HG03280 (cell line): ENCODE results near the gene QSOX2.

Experiments
- ATAC-seq: cut with Tn5 transposase; IDR thresholded peaks from one replicate; pipeline ENCODE4 v1.9.1; 2021; ENCODE audit warnings: mild to moderate bottlenecking, moderate library complexity; ENCODE audit not compliant: unreplicated experiment

The QSOX2 gene

GRCh38 chr9:136283291-136284235 lies 38.0 kb upstream of the QSOX2 start:
- ATAC-seq = peak; percentile 75

GRCh38 chr9:136282272-136282861 lies 36.8 kb upstream of the QSOX2 start:
- no peak for ATAC-seq

- ATAC-seq = no peak
These were observed 36.0 kb upstream of the QSOX2 start for GRCh38 chr9:136281421-136282271.

- ATAC-seq = no peak
These were observed 35.1 kb upstream of the QSOX2 start for GRCh38 chr9:136280535-136281315.

GRCh38 chr9:136279471-136279870 lies 33.9 kb upstream of the QSOX2 start:
- ATAC-seq = no peak

GRCh38 chr9:136278894-136279293 lies 33.3 kb upstream of the QSOX2 start:
- ATAC-seq = no peak

GRCh38 chr9:136278221-136278620 lies 32.6 kb upstream of the QSOX2 start:
- no peak for ATAC-seq

- ATAC-seq = no peak
These were observed 32.1 kb upstream of the QSOX2 start for GRCh38 chr9:136277746-136278145.

- no peak for ATAC-seq
These were observed 31.1 kb upstream of the QSOX2 start for GRCh38 chr9:136276716-136277115.

GRCh38 chr9:136275655-136276429 lies 30.2 kb upstream of the QSOX2 start:
- ATAC-seq = no peak

GRCh38 chr9:136274786-136275654 lies 29.4 kb upstream of the QSOX2 start:
- ATAC-seq = no peak

GRCh38 chr9:136273921-136274785 lies 28.5 kb upstream of the QSOX2 start:
- ATAC-seq = no peak

- no peak for ATAC-seq
These were observed 27.7 kb upstream of the QSOX2 start for GRCh38 chr9:136273244-136273865.

- no peak for ATAC-seq
These were observed 24.6 kb upstream of the QSOX2 start for GRCh38 chr9:136270173-136270705.

GRCh38 chr9:136268735-136269134 lies 23.1 kb upstream of the QSOX2 start:
- no peak for ATAC-seq

GRCh38 chr9:136268318-136268717 lies 22.7 kb upstream of the QSOX2 start:
- ATAC-seq = no peak
